GM23338 (cell line): ENCODE results near the gene ZNF611. TPM values are rescaled to one million over a fixed set of nuclear protein-coding genes. Genes with fewer than 3 reads are reported as not detected.

Experiments
- ATAC-seq: fragments of 200-7000 bp; cut with Tn5 transposase; 3 replicates; pipeline ENCODE4 v1.9.1; 2020
- DNase-seq: peaks from one replicate; pipeline ENCODE4 v3.0.0-alpha.2; 2015; ENCODE audit warnings: low spot score
- H2AFZ ChIP-seq: fragments of 200-600 bp; sonication (generic); 2 replicates; pipeline ENCODE4 v1.8.0; 2016; ENCODE audit warnings: antibody characterized with exemption, mild to moderate bottlenecking, moderate library complexity
- H3F3A ChIP-seq: fragments of 200-600 bp; sonication (generic); replicated peaks from 2 replicates; pipeline ENCODE4 v1.8.0; 2017; ENCODE audit warnings: antibody characterized with exemption, mixed run types, low read depth
- H3K27ac ChIP-seq: fragments of 200-600 bp; sonication (generic); 2 replicates; pipeline ENCODE4 v1.6.1; 2016; ENCODE audit warnings: low read depth
- H3K27me3 ChIP-seq: fragments of 200-600 bp; sonication (generic); 2 replicates; pipeline ENCODE4 v1.8.0; 2016; ENCODE audit warnings: mild to moderate bottlenecking, mixed run types, moderate library complexity; ENCODE audit not compliant: insufficient read depth
- H3K36me3 ChIP-seq: fragments of 200-600 bp; sonication (generic); 2 replicates; pipeline ENCODE4 v1.8.0; 2016; ENCODE audit warnings: mild to moderate bottlenecking; ENCODE audit not compliant: insufficient read depth
- H3K4me1 ChIP-seq: fragments of 200-600 bp; sonication (generic); 2 replicates; pipeline ENCODE4 v1.8.0; 2016; ENCODE audit warnings: mild to moderate bottlenecking, moderate library complexity; ENCODE audit not compliant: insufficient read depth
- H3K4me2 ChIP-seq: fragments of 200-600 bp; sonication (generic); 2 replicates; pipeline ENCODE4 v1.7.1; 2017; ENCODE audit warnings: mixed run types
- H3K4me3 ChIP-seq: fragments of 200-600 bp; sonication (generic); 2 replicates; pipeline ENCODE4 v1.6.1; 2016; ENCODE audit warnings: mixed run types
- H3K79me2 ChIP-seq: fragments of 200-600 bp; sonication (generic); replicated peaks from 2 replicates; pipeline ENCODE4 v1.8.0; 2017; ENCODE audit warnings: mild to moderate bottlenecking; ENCODE audit not compliant: insufficient read depth
- H3K9me2 ChIP-seq: fragments of 200-600 bp; sonication (generic); 2 replicates; pipeline ENCODE4 v1.8.0; 2017; ENCODE audit not compliant: insufficient read depth
- H4K20me1 ChIP-seq: fragments of 200-600 bp; sonication (generic); replicated peaks from 2 replicates; pipeline ENCODE4 v1.8.0; 2017; ENCODE audit warnings: mild to moderate bottlenecking; ENCODE audit not compliant: insufficient read depth
- H3K27ac Mint-ChIP-seq: 2 replicates; pipeline ENCODE4 v1.8.0; 2020; ENCODE audit warnings: inconsistent platforms, mild to moderate bottlenecking, moderate library complexity, mixed read lengths
- H3K27me3 Mint-ChIP-seq: 3 replicates; pipeline ENCODE4 v1.8.0; 2022; ENCODE audit warnings: low read depth, mild to moderate bottlenecking, moderate library complexity, mixed read lengths, inconsistent platforms; ENCODE audit not compliant: insufficient read depth, poor library complexity
- H3K36me3 Mint-ChIP-seq: 3 replicates; pipeline ENCODE4 v1.8.0; 2021; ENCODE audit warnings: low read depth, mild to moderate bottlenecking, inconsistent platforms, moderate library complexity, mixed read lengths
- H3K4me1 Mint-ChIP-seq: 3 replicates; pipeline ENCODE4 v1.8.0; 2020; ENCODE audit warnings: mild to moderate bottlenecking, inconsistent platforms, mixed read lengths
- H3K4me3 Mint-ChIP-seq: 3 replicates; pipeline ENCODE4 v1.8.0; 2021; ENCODE audit warnings: moderate library complexity, mild to moderate bottlenecking, inconsistent platforms, mixed read lengths
- H3K9me3 Mint-ChIP-seq: 3 replicates; pipeline ENCODE4 v1.8.0; 2020; ENCODE audit warnings: moderate library complexity, mild to moderate bottlenecking, inconsistent platforms, mixed read lengths
- CTCF ChIP-seq, 2 experiments: fragments of 200-600 bp in 1 of 2; sonication (generic) in 1 of 2; conservative IDR thresholded peaks; 2 replicates each; pipeline versions ENCODE4 v1.5.1 to v1.6.1; 2016 to 2017; ENCODE audit warnings: antibody characterized with exemption in 2 of 2, low read depth in 2 of 2, mild to moderate bottlenecking in 2 of 2, moderate library complexity in 1 of 2
- EZH2phosphoT487 ChIP-seq: fragments of 200-600 bp; sonication (generic); IDR thresholded peaks from one replicate; pipeline ENCODE4 v1.8.1; 2018; ENCODE audit warnings: antibody characterized with exemption; ENCODE audit not compliant: unreplicated experiment
- REST ChIP-seq: IDR thresholded peaks from one replicate; pipeline ENCODE4 v1.6.1; 2018; ENCODE audit warnings: antibody characterized with exemption; ENCODE audit not compliant: unreplicated experiment
- polyA plus RNA-seq: library from polyadenylated mRNA; unstranded; fragments of >200 nt; fragmentation: Nextera tagmentation; extraction: Ambion mirVana; gene quantifications from 2 replicates; pipeline ENCODE4 v1.2.1, GENCODE V29; 2016
- total RNA-seq: library from RNA; depleted of rRNA; stranded (reverse); fragments of >200 nt; shearing (Covaris generic); gene quantifications from 2 replicates; pipeline ENCODE4 v1.2.3, GENCODE V29; 2014

Gene ZNF611
- total and polyA plus RNA-seq, 2 experiments from 2014 or later: 5.3 to 16.4 TPM

- ATAC-seq (peak; percentile 71), DNase-seq (peak; percentile 97)
- H3K9me3 Mint-ChIP-seq: peaks cover 4% of the 10 kb centered on the region; the same call in 2 of the 3 replicates
- Histone ChIP-seq H3K27me3 (0 out of 2 replicates have a peak, but pooled peaks cover 3% of the 10 kb centered on the region), H3K36me3 (no peaks in the 10 kb centered on the region; the same call in 1 of the 2 replicates), H3F3A (peaks cover 8% of the 10 kb centered on the region), H3K79me2 (no peaks in the 10 kb centered on the region), H3K4me3 (peak overlapping the region; percentile 100), H3K9me2 (no peaks in the 10 kb centered on the region), H3K27ac (peak overlapping the region; percentile 91), H3K4me2 (peak overlapping the region; percentile 72), H3K4me1 (peaks cover 14% of the 10 kb centered on the region), H4K20me1 (no peaks in the 10 kb centered on the region), H2AFZ (peak overlapping the region; percentile 79)
- peak overlapping the region; percentile 60; the same call in 1 of the 2 replicates for H3K27ac Mint-ChIP-seq
- TF ChIP-seq REST (no peak), CTCF (conservative IDR thresholded peaks at IDR 0.05; ENCODE audit: low read depth in 2 of 2) (0 out of 4 replicates have a peak, but pooled peaks of 1 of the 2 experiments have one; percentile 12), EZH2phosphoT487 (no peak)
- peak overlapping the region; percentile 91 for H3K4me3 Mint-ChIP-seq
- H3K36me3 Mint-ChIP-seq: no peaks in the 10 kb centered on the region
- peaks cover 21% of the 10 kb centered on the region for H3K27me3 Mint-ChIP-seq
- peaks cover 30% of the 10 kb centered on the region for H3K4me1 Mint-ChIP-seq
Observed at GRCh38 chr19:52735734-52736133, 890 bp upstream of the ZNF611 start.

- Mint-ChIP-seq H3K27ac (no peak overlapping the region), H3K9me3 (peaks cover 4% of the 10 kb centered on the region; the same call in 2 of the 3 replicates), H3K36me3 (no peaks in the 10 kb centered on the region), H3K27me3 (peaks cover 21% of the 10 kb centered on the region), H3K4me3 (peak overlapping the region; percentile 91), H3K4me1 (peaks cover 30% of the 10 kb centered on the region)
- H2AFZ ChIP-seq: peak overlapping the region; percentile 100
- no peaks in the 10 kb centered on the region; the same call in 1 of the 2 replicates for H3K36me3 ChIP-seq
- ATAC-seq: peak; percentile 66
- H3K9me2 ChIP-seq: no peaks in the 10 kb centered on the region
- peak; percentile 39 for DNase-seq
- peaks cover 14% of the 10 kb centered on the region for H3K4me1 ChIP-seq
- H4K20me1 ChIP-seq: peaks cover 5% of the 10 kb centered on the region; the same call in 1 of the 2 replicates
- H3F3A ChIP-seq: peaks cover 8% of the 10 kb centered on the region
- H3K4me2 ChIP-seq: peak overlapping the region; percentile 95
- peak overlapping the region; percentile 100 for H3K4me3 ChIP-seq
- peaks cover 3% of the 10 kb centered on the region; the same call in 1 of the 2 replicates for H3K79me2 ChIP-seq
- H3K27me3 ChIP-seq: 0 out of 2 replicates have a peak, but pooled peaks cover 3% of the 10 kb centered on the region
- peak overlapping the region; percentile 79; the same call in 1 of the 2 replicates for H3K27ac ChIP-seq
- TF ChIP-seq REST (no peak), EZH2phosphoT487 (no peak)
Observed at GRCh38 chr19:52734331-52734892, 432 bp downstream of the ZNF611 start.
